Stimulated activated CD4-positive, alpha-beta T cell treated with anti-CD3 and anti-CD28 coated beads, Interleukin-4, amount 100 ng/mL, for 4 hours (primary cell): ENCODE measurements around the gene ZNF844.
"Not testable (repeated sequence)": the region's sequence is repeated elsewhere in the genome, so short reads cannot be mapped to it uniquely, and the experiment has no call there.

ENCODE experiments used
- DNase-seq, 2 experiments: peaks; one replicate each; pipeline ENCODE4 v3.0.0-alpha.2; 2020

Gene ZNF844

GRCh38 chr19:12064590-12065538, at the start of gene ZNF844:
Gene ZNF844 (plus strand): TSS chr19:12064731. CDS start chr19:12064874, 143 bp downstream.
- peak; percentile 67 to 71 for DNase-seq

- no peak for DNase-seq
These were observed 49.3 kb upstream of the ZNF844 start for GRCh38 chr19:12015015-12015752.

- DNase-seq: no peak
These were observed 48.8 kb upstream of the ZNF844 start for GRCh38 chr19:12015753-12016116.

GRCh38 chr19:12034198-12034597, 30.3 kb upstream of the ZNF844 start:
- DNase-seq: no peak

- no peak for DNase-seq
These were observed 29.9 kb upstream of the ZNF844 start for GRCh38 chr19:12034620-12035019.

- peak; percentile 65 to 74 for DNase-seq
These were observed 29.0 kb upstream of the ZNF844 start, which contains the start of gene ZNF433 for GRCh38 chr19:12035220-12036172. Gene ZNF433 (minus strand): TSS chr19:12035679. CDS start chr19:12035539, 140 bp downstream.

GRCh38 chr19:12042893-12043292, 21.6 kb upstream of the ZNF844 start:
- DNase-seq: no peak

- no peak for DNase-seq
These were observed 20.6 kb upstream of the ZNF844 start for GRCh38 chr19:12043752-12044422.

- DNase-seq: no peak
These were observed 16.7 kb upstream of the ZNF844 start for GRCh38 chr19:12047868-12048267.

GRCh38 chr19:12052091-12052496, 12.4 kb upstream of the ZNF844 start:
- no peak for DNase-seq

GRCh38 chr19:12052497-12053169, 11.9 kb upstream of the ZNF844 start, which contains the start of gene ZNF878:
Gene ZNF878 (minus strand): TSS chr19:12052961. CDS start chr19:12052801, 160 bp downstream.
- peak; percentile 45 to 53 for DNase-seq

- DNase-seq: no peak
These were observed 8.7 kb upstream of the ZNF844 start for GRCh38 chr19:12055784-12056183.

- no peak for DNase-seq
These were observed 11.1 kb downstream of the ZNF844 start for GRCh38 chr19:12075538-12076139.

GRCh38 chr19:12076331-12076730, 11.8 kb downstream of the ZNF844 start:
- not testable (repeated sequence) for DNase-seq

GRCh38 chr19:12077375-12077774, 12.8 kb downstream of the ZNF844 start:
- DNase-seq: no peak

GRCh38 chr19:12083336-12083735, 18.8 kb downstream of the ZNF844 start:
- not testable (repeated sequence) for DNase-seq

GRCh38 chr19:12085074-12085818, 20.7 kb downstream of the ZNF844 start:
- DNase-seq: no peak

GRCh38 chr19:12090807-12091206, 26.3 kb downstream of the ZNF844 start:
- DNase-seq: peak; percentile 37 to 61

- peak; percentile 34 to 63 for DNase-seq
These were observed 27.7 kb downstream of the ZNF844 start for GRCh38 chr19:12092065-12092867.
